ENCODE data around the gene RPLP2.

RPLP2 gene

DNA sequence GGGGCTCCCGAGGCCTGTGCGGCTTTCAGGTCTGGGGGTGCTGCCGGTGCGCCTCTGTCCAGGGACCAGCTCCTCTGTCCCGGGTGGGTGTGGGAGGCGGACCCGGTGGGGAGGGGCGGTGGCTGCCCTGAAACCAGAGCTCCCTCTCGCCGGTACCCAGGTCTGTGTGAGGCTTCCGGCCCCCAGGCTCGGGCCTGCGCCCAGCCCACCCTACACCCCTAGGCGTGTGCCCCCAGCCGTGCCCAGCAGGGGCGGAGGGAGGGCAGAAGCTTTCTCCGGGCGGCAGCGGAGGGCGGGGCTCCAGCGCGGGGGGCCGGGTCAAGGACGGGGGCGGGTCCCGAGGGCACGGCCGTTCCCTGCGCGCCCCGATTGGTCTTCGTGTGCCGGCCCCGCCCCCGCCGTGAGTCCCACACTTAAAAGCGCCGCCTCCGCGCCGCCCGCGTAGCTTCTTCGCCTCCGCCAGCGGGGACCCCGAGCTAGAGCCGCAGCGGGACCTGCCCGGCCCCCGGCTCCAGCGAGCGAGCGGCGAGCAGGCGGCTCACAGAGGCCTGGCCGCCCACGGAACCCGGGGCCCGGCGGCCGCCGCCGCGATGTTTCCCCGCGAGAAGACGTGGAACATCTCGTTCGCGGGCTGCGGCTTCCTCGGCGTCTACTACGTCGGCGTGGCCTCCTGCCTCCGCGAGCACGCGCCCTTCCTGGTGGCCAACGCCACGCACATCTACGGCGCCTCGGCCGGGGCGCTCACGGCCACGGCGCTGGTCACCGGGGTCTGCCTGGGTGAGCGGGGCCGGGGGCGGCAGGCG, 9.6 kb downstream of the RPLP2 start (continued):
- TF ChIP-seq, protein P1, sequence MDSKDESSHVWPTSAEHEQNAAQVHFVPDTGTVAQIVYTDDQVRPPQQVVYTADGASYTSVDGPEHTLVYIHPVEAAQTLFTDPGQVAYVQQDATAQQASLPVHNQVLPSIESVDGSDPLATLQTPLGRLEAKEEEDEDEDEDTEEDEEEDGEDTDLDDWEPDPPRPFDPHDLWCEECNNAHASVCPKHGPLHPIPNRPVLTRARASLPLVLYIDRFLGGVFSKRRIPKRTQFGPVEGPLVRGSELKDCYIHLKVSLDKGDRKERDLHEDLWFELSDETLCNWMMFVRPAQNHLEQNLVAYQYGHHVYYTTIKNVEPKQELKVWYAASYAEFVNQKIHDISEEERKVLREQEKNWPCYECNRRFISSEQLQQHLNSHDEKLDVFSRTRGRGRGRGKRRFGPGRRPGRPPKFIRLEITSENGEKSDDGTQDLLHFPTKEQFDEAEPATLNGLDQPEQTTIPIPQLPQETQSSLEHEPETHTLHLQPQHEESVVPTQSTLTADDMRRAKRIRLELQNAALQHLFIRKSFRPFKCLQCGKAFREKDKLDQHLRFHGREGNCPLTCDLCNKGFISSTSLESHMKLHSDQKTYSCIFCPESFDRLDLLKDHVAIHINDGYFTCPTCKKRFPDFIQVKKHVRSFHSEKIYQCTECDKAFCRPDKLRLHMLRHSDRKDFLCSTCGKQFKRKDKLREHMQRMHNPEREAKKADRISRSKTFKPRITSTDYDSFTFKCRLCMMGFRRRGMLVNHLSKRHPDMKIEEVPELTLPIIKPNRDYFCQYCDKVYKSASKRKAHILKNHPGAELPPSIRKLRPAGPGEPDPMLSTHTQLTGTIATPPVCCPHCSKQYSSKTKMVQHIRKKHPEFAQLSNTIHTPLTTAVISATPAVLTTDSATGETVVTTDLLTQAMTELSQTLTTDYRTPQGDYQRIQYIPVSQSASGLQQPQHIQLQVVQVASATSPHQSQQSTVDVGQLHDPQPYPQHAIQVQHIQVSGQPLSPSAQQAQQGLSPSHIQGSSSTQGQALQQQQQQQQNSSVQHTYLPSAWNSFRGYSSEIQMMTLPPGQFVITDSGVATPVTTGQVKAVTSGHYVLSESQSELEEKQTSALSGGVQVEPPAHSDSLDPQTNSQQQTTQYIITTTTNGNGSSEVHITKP (tag by site-specific recombination; IDR thresholded peaks at IDR 0.05): no peak
- TF ChIP-seq ZNF785 (tag by site-specific recombination; IDR thresholded peaks at IDR 0.05) (no peak), SCRT1 (tag by site-specific recombination; IDR thresholded peaks at IDR 0.05; ENCODE audit: borderline replicate concordance) (no peak), ZNF10 (tag by site-specific recombination; IDR thresholded peaks at IDR 0.05) (no peak), ZBTB26 (tag by site-specific recombination; optimal IDR thresholded peaks at IDR 0.05) (peak; percentile 56), HOXD13 (CRISPR knock-in tag; IDR thresholded peaks at IDR 0.05; ENCODE audit: borderline replicate concordance) (no peak), ZNF837 (tag by site-specific recombination; IDR thresholded peaks at IDR 0.05) (no peak), ZNF155 (tag by site-specific recombination; IDR thresholded peaks at IDR 0.05) (no peak), ZNF24 (tag by site-specific recombination; IDR thresholded peaks at IDR 0.05) (no peak), ZBTB49 (tag by site-specific recombination; IDR thresholded peaks at IDR 0.05; ENCODE audit: low read depth) (no peak), ZNF777 (tag by site-specific recombination; IDR thresholded peaks at IDR 0.05; ENCODE audit: borderline replicate concordance) (no peak), SP7 (tag by site-specific recombination; IDR thresholded peaks at IDR 0.05) (no peak), GLI4 (tag by site-specific recombination; IDR thresholded peaks at IDR 0.05) (no peak), ZNF266 (tag by site-specific recombination; IDR thresholded peaks at IDR 0.05; ENCODE audit: low read depth) (no peak), ZNF274 (IDR thresholded peaks at IDR 0.05; ENCODE audit: low read length) (no peak), ZNF274 (tag by site-specific recombination; IDR thresholded peaks at IDR 0.05; ENCODE audit: borderline replicate concordance) (no peak), ZNF2 (tag by site-specific recombination; IDR thresholded peaks at IDR 0.05) (no peak), PRDM6 (tag by site-specific recombination; IDR thresholded peaks at IDR 0.05) (no peak), KLF10 (tag by site-specific recombination; IDR thresholded peaks at IDR 0.05) (peak; percentile 97), RBAK (tag by site-specific recombination; IDR thresholded peaks at IDR 0.05) (no peak), ZIC2 (tag by site-specific recombination; IDR thresholded peaks at IDR 0.05) (peak; percentile 67), ZNF701 (tag by site-specific recombination; IDR thresholded peaks at IDR 0.05) (no peak), KLF9 (tag by site-specific recombination; IDR thresholded peaks at IDR 0.05; ENCODE audit: low read depth) (peak; percentile 73), ZNF555 (tag by site-specific recombination; conservative IDR thresholded peaks at IDR 0.05) (no peak), ZFP41 (tag by site-specific recombination; IDR thresholded peaks at IDR 0.05; ENCODE audit: borderline replicate concordance) (no peak)
- TF ChIP-seq, protein P2, sequence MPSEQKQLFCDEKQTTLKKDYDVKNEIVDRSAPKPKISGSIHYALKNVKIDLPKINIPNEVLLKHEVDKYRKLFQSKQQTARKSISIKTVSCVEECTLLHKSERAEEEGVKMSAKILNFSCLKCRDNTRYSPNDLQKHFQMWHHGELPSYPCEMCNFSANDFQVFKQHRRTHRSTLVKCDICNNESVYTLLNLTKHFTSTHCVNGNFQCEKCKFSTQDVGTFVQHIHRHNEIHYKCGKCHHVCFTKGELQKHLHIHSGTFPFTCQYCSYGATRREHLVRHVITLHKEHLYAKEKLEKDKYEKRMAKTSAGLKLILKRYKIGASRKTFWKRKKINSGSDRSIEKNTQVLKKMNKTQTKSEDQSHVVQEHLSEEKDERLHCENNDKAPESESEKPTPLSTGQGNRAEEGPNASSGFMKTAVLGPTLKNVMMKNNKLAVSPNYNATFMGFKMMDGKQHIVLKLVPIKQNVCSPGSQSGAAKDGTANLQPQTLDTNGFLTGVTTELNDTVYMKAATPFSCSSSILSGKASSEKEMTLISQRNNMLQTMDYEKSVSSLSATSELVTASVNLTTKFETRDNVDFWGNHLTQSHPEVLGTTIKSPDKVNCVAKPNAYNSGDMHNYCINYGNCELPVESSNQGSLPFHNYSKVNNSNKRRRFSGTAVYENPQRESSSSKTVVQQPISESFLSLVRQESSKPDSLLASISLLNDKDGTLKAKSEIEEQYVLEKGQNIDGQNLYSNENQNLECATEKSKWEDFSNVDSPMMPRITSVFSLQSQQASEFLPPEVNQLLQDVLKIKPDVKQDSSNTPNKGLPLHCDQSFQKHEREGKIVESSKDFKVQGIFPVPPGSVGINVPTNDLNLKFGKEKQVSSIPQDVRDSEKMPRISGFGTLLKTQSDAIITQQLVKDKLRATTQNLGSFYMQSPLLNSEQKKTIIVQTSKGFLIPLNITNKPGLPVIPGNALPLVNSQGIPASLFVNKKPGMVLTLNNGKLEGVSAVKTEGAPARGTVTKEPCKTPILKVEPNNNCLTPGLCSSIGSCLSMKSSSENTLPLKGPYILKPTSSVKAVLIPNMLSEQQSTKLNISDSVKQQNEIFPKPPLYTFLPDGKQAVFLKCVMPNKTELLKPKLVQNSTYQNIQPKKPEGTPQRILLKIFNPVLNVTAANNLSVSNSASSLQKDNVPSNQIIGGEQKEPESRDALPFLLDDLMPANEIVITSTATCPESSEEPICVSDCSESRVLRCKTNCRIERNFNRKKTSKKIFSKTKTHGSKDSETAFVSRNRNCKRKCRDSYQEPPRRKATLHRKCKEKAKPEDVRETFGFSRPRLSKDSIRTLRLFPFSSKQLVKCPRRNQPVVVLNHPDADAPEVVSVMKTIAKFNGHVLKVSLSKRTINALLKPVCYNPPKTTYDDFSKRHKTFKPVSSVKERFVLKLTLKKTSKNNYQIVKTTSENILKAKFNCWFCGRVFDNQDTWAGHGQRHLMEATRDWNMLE (tag by site-specific recombination; conservative IDR thresholded peaks at IDR 0.05; ENCODE audit: low read depth): no peak

All from HEK293 (cell line).